Activated CD4-positive, alpha-beta T cell treated with anti-CD3 and anti-CD28 coated beads, Interleukin-2, amount 50 U/mL, for 48 hours (primary cell): ENCODE results near the gene LY6G6C.
A peak's percentile ranks its signal among the peaks of the same experiment; 100 is the strongest.

Experiments used
- DNase-seq, 2 experiments: peaks; one replicate each; pipeline ENCODE4 v3.0.0-alpha.2; 2020

LY6G6C gene

DNA sequence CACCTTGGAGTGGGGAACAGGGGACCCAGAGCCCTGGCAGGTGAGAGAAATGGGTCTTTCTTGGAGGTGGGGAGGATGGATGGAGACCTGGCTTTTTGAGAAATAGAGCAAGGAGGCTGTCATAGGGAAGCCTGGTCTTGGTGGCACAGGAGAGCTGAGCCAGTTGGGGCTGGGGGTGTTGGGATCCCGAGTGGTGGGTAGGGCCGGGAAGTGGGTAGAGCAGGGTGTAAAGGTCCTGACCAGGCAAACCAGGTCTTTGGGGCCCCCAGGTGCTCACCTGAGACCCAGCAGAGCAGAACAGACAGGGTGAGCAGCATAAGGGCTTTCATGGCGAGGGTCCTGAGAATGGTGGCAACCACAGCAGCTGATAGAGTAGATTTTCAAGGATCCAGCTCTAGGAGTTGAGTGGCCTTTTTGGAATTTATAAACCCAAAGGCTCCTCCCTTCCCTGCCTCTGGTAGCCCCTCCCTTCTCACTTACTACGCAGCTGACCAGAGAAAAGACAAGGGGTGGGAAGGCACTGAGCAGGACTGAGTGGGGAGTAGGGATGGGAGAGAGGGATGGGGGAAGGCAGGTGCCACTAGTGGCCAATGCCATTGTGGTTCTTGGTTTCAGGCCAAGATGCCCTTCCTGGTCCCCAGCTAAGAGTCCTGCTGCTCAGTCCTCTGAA, at the start of gene LY6G6C:
Gene LY6G6C (minus strand): TSS at position 396 of the 670 bp plus-strand sequence. CDS start 67 bp downstream, at position 329.
- DNase-seq = no peak

DNA sequence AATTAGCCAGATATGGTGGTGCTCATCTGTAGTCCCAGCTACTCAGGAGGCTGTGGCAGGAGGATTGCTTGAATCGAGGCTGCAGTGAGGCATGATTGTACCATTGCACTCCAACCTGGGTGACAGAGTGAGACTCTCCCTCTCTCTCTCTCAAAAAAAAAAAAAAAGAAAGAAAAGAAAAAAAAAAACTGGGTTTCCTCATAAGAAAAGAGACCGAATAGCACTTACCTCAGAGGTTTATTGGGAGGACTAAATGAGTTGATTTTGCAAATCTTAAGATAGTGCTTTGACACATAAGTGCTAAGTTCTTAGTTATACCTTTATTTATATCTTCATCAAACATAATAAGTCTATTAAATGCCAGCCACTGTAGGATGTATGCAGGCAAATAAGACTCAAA, 49.3 kb upstream of the LY6G6C start:
- DNase-seq = no peak

- DNase-seq = peak; percentile 88 to 92
Observed at GRCh38 chr6:31769684-31770371, 48.3 kb upstream of the LY6G6C start.

DNA sequence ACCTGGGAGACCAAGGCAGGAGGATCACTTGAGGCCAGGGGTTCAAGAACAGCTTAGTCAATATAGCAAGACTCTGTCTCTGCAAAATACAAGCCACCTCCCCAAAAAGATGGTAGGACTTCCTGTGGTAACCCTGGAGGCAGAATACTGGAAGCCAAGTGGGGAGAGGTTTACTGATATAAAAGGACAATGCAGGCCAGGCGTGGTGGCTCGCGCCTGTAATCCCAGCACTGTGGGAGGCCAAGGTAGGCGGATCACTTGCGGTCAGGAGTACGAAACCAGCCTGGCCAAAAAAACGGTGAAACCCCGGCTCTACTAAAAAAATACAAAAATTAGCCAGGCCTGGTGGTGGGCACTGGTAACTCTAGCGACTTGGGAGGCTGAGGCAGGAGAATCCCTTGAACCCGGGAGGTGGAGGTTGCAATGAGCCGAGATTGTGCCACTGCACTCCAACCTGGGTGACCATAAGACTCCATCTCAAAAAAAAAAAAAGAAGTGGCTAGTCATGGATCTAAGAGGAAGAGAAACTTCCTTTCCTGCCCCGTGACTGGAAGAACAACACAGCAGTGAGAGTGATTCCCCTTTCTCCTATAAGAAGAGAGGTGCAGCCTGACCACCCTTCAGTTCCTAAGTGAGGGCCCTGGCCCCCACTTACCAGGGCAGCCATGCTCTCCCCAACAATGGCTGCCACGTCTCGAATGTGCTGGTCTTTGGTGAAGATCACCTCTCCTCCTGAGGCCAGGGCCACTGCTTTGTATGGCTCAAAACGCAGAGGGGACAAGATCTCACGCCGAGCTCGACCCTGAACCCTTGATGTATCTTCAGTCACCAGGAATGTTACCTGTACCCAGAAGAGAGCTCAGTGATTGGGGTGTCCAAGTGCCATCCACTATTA, 47.1 kb upstream of the LY6G6C start:
- no peak for DNase-seq

DNA sequence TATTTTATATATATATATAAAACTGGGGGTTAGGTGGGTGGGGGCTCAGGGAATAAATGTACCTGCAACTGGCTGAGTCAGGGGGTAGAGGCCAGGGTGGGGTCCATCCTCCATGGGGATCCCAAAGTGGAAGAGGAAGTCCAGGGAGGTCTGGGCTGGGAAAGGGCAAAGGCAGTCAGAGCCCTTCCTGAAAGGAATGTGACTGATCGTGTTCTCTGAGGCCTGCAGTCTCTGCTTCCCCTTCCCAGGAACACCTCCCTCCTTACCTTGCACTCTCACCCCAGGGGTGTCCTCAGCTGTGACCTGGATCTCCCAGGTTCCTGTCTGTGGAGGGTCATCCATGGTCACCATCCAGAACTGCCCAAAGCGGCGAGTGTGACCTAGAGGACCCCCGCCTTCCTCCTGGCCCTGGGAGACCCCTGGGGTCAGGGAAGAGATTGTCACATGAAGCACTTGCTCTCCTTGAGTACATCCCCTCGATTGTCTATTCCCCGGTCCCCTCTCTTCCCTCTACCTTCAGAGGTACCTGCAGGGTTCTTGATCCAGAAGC, 45.6 kb upstream of the LY6G6C start:
- no peak for DNase-seq

- DNase-seq = no peak
Observed at GRCh38 chr6:31765910-31766794, 44.6 kb upstream of the LY6G6C start.

GRCh38 chr6:31765559-31765909, 44.0 kb upstream of the LY6G6C start:
- DNase-seq = no peak

DNA sequence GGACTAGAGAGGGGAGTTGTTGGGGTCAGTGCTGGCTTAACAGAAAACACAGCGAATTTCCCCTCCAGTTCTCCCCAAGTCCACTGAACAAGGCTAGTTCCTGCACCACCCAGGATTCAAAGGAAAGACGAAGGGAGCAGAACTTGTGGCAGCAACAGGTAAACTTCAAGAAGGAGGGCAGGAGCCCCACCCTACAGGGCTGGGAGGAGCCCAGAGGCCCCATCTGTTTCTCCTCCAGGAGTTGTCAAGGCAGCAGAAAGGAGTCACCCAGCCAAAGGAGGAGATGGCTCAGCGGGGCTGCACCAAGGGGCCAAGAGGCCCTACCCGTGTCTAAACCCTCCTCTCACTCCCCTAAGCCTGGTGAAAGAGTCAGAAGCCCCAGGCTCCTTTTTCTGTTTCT, 42.7 kb upstream of the LY6G6C start:
- DNase-seq = no peak

- DNase-seq = no peak
Observed at GRCh38 chr6:31763619-31763940, 42.0 kb upstream of the LY6G6C start.

DNA sequence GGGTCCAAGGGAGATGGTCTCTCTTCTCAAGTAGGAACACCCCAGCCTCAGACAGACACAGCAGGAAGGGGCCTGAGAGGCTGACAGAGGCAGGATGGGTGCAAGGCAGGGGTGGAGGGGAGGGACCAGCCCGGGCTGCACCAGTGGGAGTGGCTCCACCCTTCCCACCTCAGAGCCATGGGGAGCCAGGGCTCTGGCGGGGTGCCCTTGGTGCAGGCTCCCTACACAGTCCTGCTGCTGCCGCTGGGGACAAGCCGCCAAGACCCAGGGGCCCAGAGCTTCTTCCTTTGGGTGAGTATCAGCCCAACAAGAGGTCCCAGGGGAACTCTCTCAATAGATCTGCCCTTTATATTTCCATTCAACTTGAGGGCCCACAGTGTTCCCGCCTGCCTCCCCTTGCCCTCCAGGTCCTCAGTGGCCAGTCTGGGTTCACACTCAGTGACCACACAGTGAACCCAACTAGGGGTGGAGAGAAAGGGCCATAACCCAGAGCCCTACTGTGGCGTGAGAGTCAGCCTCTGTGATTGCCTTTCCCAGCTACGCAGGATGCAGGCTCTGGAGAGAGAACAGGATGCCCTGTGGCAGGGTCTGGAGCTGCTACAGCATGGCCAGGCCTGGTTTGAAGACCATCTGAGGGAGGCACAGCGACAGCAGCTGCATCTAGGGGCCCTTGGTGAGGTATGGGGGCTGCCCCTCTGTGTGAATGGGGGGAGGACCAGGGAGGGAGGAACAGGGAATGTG, 41.5 kb upstream of the LY6G6C start:
- DNase-seq = no peak

DNA sequence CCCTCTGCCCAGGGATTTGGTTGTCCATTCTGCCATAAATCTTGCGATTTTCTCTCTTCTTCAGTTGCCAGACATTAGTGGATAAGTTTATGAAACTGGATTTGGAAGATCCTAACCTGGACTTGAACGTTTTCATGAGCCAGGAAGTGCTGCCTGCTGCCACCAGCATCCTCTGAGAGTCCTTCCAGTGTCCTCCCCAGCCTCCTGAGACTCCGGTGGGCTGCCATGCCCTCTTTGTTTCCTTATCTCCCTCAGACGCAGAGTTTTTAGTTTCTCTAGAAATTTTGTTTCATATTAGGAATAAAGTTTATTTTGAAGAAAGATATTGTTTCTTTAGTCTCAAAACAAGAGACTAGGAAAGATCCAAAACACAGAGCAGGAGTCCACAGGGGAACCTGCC, 40.8 kb upstream of the LY6G6C start, which contains the start of gene SAPCD1:
Gene SAPCD1 (plus strand): TSS at position 301 of the 400 bp plus-strand sequence. CDS start 399 bp downstream, outside the sequence.
- no peak for DNase-seq

DNA sequence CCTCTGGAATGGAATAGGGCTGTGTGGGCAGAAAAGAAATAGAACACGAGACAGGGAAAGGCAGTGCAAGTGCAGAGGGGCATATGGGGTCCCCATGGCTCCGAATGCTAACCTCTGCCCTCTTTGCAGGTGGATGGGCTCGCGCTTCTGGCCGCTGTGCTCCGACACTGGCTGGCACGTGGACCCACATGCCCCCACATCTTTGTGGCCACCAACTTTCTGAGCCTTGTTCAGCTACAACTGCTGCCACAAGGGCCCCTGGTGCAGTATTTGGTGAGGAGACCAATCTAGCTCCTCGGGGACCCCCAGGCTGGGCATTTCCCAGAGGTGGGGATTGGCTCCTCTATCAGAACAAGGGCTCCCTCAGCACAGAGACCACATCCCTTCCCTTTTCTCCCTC, 39.8 kb upstream of the LY6G6C start:
- no peak for DNase-seq

DNA sequence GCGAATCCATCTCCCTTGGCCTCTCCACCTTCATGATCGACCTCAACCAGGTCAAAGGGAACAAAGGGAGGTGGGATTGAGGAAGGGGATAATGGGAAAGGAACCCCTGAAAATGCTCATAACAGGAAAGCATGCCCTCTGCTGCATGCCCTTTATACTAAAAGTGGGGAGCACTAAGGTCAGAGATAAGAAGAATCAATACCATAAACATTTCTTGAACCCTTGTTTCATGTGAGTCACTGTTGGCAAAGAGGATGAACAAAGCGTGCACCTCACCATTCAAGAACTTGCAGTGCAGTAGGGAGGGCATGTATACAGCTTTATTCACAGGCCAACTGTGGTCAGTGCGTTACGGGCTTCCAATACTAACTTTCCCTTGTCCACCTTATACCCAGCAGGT, 39.2 kb upstream of the LY6G6C start:
- no peak for DNase-seq

DNA sequence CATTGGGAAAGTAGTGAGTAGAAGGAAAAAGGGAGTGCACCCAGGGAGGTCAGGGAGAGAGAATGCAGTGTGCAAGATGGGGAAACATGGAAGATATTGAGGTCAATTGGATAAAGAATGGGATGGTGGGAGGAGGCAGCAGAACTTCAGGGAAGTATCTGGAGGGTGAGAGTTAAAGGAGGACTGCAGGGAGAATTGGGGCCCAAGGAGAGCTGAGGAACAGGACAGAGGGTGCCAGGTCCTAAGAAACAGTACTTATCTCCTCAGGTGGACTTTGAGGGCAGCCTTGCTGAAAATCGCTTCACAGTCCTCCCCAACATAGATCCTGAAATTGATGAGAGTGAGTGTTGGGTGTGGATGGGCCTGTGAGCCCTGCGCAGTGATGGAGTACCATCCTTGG, 36.7 kb upstream of the LY6G6C start:
- no peak for DNase-seq

DNA sequence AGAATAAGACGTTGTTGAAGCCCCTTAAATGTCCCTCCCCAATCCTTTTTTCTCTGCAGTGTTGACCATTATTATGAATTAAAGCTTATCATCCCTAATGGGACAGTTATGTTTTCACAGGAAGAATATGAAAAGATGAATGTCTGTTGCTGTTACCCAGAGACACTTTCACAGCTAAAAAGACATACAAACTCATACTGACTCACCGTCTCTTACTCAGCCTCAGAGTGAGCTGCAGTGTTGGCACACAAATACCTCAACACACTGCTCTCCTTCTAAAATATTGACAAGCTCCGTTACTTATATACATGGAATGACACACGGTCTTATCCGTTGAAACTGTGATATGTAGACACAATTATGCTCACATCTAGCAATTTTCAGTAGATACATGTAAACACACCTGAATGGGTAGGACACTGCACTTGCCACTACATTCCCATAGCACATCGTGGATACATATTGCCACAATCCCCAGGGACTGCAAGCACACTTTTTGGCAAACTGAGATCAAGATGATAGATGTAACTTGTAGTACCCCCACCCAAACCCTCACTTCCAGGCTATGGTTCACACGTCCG, 31.3 kb upstream of the LY6G6C start:
- no peak for DNase-seq

DNA sequence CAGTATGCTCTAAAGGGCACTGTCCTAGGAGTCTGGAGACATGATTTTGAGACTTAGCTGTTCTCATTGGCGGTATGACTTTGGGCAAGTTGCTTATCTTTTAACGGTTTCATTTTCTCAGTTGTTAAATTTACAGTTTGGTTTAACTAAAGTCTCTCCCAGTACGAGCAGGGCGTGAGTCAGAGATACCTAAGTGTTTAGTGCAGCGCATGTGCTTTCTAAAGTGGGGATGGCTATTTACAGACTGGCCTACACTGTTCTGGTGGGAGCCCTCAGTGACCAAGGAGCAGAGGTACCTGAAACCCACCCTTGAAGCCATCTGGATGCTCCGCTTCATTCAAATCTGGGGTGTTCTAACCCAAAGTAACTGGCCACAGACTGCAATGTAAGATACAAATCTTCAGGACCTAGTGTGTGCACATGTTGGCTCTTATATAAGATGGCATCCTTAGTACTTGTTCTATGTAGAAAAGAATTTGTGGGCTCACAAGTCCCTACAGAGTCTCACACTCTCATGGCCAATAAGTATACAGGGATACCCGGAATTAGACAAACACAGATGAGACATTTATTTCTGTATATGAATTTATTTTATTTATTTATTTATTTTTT, 29.0 kb upstream of the LY6G6C start:
- no peak for DNase-seq

DNA sequence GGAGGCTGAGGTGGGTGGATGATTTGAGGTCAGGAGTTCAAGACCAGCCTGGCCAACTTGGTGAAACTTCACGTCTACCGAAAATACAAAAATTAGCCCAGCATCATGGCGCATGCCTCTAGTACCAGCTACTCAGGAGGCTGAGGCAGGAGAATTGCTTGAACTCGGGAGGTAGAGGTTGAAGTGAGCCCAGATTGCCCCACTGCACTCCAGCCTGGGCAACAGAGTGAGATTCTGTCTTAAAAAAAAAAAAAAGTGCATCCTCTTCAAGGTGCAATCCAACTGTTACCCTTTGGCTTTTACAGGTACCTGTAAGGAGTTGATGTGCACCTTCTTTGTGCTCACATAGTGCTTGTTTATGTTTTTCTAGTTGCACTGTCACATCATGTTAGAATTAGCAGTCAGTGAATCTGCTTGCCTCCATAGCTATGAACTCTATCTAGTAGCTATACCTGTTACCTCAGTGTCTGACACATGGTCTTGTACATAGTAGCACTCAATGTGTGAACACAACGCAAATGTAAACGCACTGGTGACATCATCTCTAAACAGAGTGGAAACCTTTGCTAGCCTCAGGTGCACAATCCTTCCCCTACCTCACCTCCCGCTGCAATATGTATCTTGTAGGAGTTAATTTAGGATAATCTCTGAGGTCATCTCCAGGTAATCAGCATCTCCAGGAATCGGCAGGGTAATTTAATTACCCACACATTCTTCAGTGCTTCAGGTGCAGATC, 27.9 kb upstream of the LY6G6C start:
- no peak for DNase-seq

GRCh38 chr6:31744422-31744821, 22.9 kb upstream of the LY6G6C start:
- DNase-seq = no peak

- no peak for DNase-seq
Observed at GRCh38 chr6:31742894-31743293, 21.3 kb upstream of the LY6G6C start.

GRCh38 chr6:31741815-31742214, 20.3 kb upstream of the LY6G6C start:
- no peak for DNase-seq
